Kidney (tissue), 14 donors: ENCODE results near the gene ABCD2. TPM values are rescaled to one million over a fixed set of nuclear protein-coding genes. Genes with fewer than 3 reads are reported as not detected.

Experiments used
- DNase-seq, 5 donors: peaks; one replicate each; pipeline ENCODE4 v3.0.0-alpha.2; 2013 to 2020
- FAIRE-seq: peaks from 2 replicates; lab custom pipeline; 2012; peaks lifted over from hg19 to GRCh38; lab: Jason Lieb, UNC
- H3K27ac ChIP-seq, 2 donors: one replicate each; pipeline ENCODE4 v1.7.0; 2013; ENCODE audit warnings: low read depth in 2 of 2, low read length in 2 of 2, inconsistent platforms in 1 of 2
- H3K27me3 ChIP-seq: one replicate; pipeline ENCODE4 v1.7.1; 2013; ENCODE audit warnings: low read length, inconsistent platforms; ENCODE audit not compliant: control insufficient read depth, insufficient read depth
- H3K36me3 ChIP-seq, 3 donors: one replicate each; pipeline versions ENCODE4 v1.7.0 to v1.7.1; 2013; ENCODE audit warnings: low read length in 3 of 3, control low read depth in 1 of 3, inconsistent platforms in 1 of 3; ENCODE audit not compliant: insufficient read depth in 3 of 3, control insufficient read depth in 2 of 3
- H3K4me1 ChIP-seq, 3 donors: one replicate each; pipeline versions ENCODE4 v1.7.0 to v1.7.1; 2013; ENCODE audit warnings: low read length in 3 of 3, inconsistent platforms in 1 of 3, low read depth in 1 of 3; ENCODE audit not compliant: control insufficient read depth in 2 of 3, insufficient read depth in 2 of 3
- H3K4me3 ChIP-seq, 3 donors: one replicate each; pipeline versions ENCODE4 v1.7.0 to v1.8.1; 2013; ENCODE audit warnings: low read length in 3 of 3, control low read depth in 1 of 3, inconsistent platforms in 1 of 3
- H3K9ac ChIP-seq, 3 donors: one replicate each; pipeline versions ENCODE4 v1.7.0 to v1.7.1; 2013; ENCODE audit warnings: low read length in 3 of 3, control low read depth in 1 of 3, inconsistent platforms in 1 of 3
- H3K9me3 ChIP-seq, 3 donors: one replicate each; pipeline versions ENCODE4 v1.7.0 to v1.7.1; 2013; ENCODE audit warnings: low read length in 3 of 3, control low read depth in 1 of 3, inconsistent platforms in 1 of 3; ENCODE audit not compliant: control insufficient read depth in 2 of 3, insufficient read depth in 1 of 3
- CTCF ChIP-seq: IDR thresholded peaks from 3 replicates; pipeline ENCODE4 v1.5.1; 2012; ENCODE audit warnings: mild to moderate bottlenecking, moderate library complexity, borderline replicate concordance; ENCODE audit not compliant: insufficient read depth; ENCODE audit errors: extremely low read depth
- intact Hi-C: fragments of 100-400 bp; cut with DNase I; formaldehyde crosslinking; loops from one replicate; pipeline ENCODE4 v1.11.1; 2022
- polyA plus RNA-seq: library from polyadenylated mRNA; stranded (reverse); fragments of 350-450 nt; fragmentation: Illumina TruSeq; extraction: RNeasy Lipid Tissue Mini Kit (QIAGEN cat#74804); gene quantifications from one replicate; pipeline ENCODE4 v1.2.3, GENCODE V29; 2014; ENCODE audit warnings: low read depth, low replicate concordance; ENCODE audit not compliant: insufficient read depth
- total RNA-seq: library from RNA; stranded (reverse); fragmentation: NEBNext Ultra II Directional; extraction: Animal tissue kit (Norgen Biotek cat#: 25700); gene quantifications from one replicate; pipeline ENCODE4 v1.2.1, GENCODE V29; 2021
- donor health status: control.
- donor health status: control.
- donor health status: control.
- donor health status: control.
- donor health status: control.
- donor health status: DM: yes; HTN: yes; CAD: no.
- donor health status: Normal renal cell carcinoma (clear cell type).

Gene ABCD2
- total and polyA plus RNA-seq, 2 donors from 2014 or later: 0.17 to 1.4 TPM

- Histone ChIP-seq H3K9me3 (no peaks in the 10 kb centered on the region), H3K36me3 (no peaks in the 10 kb centered on the region), H3K4me1 (peaks cover 0 to 7% (median 0%) of the 10 kb centered on the region in 3 donors), H3K27me3 (no peaks in the 10 kb centered on the region), H3K27ac (no peak overlapping the region), H3K4me3 (no peak overlapping the region), H3K9ac (no peak overlapping the region)
- no peak for DNase-seq
- intact Hi-C loops: no loop called here
- TF ChIP-seq CTCF: no peak
- FAIRE-seq: no peak
Observed at GRCh38 chr12:39621670-39622069, 2.1 kb upstream of the ABCD2 start.

GRCh38 chr12:39620659-39621658, 1.4 kb upstream of the ABCD2 start:
- peak overlapping the region in 1 of 2 donors; percentile 13 for H3K27ac ChIP-seq
- DNase-seq: peak in 1 of 5 donors; percentile 1
- peak overlapping the region in 2 of 3 donors; percentile 46 to 68 for H3K9ac ChIP-seq
- H3K36me3 ChIP-seq: no peaks in the 10 kb centered on the region
- H3K9me3 ChIP-seq: no peaks in the 10 kb centered on the region
- peak overlapping the region; percentile 68 to 86 (median 79) for H3K4me3 ChIP-seq
- no peaks in the 10 kb centered on the region for H3K27me3 ChIP-seq
- no peak for FAIRE-seq
- intact Hi-C loops: no loop called here
- TF ChIP-seq CTCF: no peak
- peaks cover 0 to 7% (median 0%) of the 10 kb centered on the region in 3 donors for H3K4me1 ChIP-seq

- FAIRE-seq: no peak
- H3K9ac ChIP-seq: peak overlapping the region; percentile 39 to 69 (median 68)
- intact Hi-C loops: no loop called here
- H3K4me3 ChIP-seq: peak overlapping the region; percentile 68 to 86 (median 79)
- H3K36me3 ChIP-seq: no peaks in the 10 kb centered on the region
- TF ChIP-seq CTCF: no peak
- peak in 1 of 5 donors; percentile 34 for DNase-seq
- H3K27ac ChIP-seq: peak overlapping the region in 1 of 2 donors; percentile 44
- H3K4me1 ChIP-seq: peaks cover 0 to 7% (median 0%) of the 10 kb centered on the region in 3 donors
- H3K9me3 ChIP-seq: no peaks in the 10 kb centered on the region
- H3K27me3 ChIP-seq: no peaks in the 10 kb centered on the region
Observed at GRCh38 chr12:39619316-39619659, 315 bp downstream of the ABCD2 start.
